Measurements from ENCODE around the gene PRPSAP2.

Gene PRPSAP2

DNA sequence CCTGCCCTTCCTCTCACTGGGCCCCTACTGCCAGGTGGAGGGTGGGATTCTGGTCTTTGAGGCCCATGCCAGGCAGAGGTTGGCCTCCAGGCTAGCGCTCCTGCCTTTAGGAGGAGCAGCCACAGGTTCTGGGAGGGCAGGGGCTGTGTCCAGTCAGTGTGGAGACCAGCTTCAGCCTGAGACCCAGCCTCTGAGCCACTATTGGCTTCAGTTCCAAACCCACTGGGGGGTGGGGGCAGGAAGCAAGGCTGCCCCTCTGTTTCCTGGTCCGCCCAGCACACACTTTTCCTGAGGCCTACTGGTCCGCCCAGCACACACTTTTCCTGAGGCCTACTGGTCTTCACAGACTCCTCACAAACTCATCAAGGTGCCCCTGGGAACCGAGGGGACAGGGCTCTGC is 110.4 kb downstream of the PRPSAP2 start:
- Histone ChIP-seq H3K4me3 (ENCODE audit: low read length) (no peak overlapping the region), H3K9ac (ENCODE audit: low read length) (peak overlapping the region; percentile 19), H3K9me3 (ENCODE audit: control insufficient read depth, low read length) (no peaks in the 10 kb centered on the region), H3K36me3 (ENCODE audit: control insufficient read depth, insufficient read depth, low read length) (no peaks in the 10 kb centered on the region), H3K4me1 (ENCODE audit: control insufficient read depth, insufficient read depth, low read length) (peaks cover 41% of the 10 kb centered on the region), H3K27me3 (ENCODE audit: control insufficient read depth, insufficient read depth, low read length) (no peaks in the 10 kb centered on the region)

DNA sequence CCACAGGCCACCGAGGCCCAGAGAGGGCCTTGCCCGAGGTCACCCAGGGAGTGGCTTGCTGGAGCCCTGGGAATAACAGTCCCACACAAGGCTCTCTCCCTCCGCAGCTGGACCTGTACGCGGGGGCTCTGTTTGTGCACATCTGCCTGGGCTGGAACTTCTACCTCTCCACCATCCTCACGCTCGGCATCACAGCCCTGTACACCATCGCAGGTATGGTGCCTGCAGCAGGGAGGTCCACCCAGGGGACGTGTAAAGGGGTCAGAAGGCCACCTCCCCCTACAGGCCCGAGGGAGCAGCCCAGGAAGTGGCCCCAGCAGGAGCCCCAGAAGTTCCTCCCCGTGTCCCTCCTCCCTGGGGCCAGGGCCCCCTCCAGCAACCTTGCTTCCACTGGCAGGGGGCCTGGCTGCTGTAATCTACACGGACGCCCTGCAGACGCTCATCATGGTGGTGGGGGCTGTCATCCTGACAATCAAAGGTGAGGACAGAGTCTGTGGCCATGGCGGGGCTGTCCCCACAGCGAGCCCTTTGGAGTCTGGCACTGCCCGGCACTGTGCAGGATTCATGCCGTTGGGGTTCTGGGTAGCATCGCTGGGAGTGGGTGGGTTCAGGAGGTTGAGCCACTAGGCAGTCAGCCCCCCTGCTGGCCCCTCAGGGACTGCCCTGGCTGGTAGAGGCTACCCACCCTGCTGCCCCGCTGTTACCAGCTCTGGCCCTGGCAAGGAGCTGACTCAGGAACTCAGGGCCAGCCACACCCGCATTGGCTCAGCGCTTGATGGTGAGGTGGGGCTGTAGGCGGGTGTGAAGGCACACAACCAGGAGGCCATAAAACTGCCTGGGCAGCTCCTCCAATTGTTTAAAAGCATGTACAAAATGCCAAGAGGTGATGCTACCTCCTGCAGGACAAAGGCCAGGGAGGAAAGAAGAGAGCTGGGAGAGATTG is 111.3 kb downstream of the PRPSAP2 start:
- Histone ChIP-seq H3K4me1 (ENCODE audit: control insufficient read depth, insufficient read depth, low read length) (peaks cover 41% of the 10 kb centered on the region), H3K9ac (ENCODE audit: low read length) (peak overlapping the region; percentile 37), H3K4me3 (ENCODE audit: low read length) (no peak overlapping the region), H3K36me3 (ENCODE audit: control insufficient read depth, insufficient read depth, low read length) (no peaks in the 10 kb centered on the region), H3K27me3 (ENCODE audit: control insufficient read depth, insufficient read depth, low read length) (no peaks in the 10 kb centered on the region), H3K9me3 (ENCODE audit: control insufficient read depth, low read length) (no peaks in the 10 kb centered on the region)

DNA sequence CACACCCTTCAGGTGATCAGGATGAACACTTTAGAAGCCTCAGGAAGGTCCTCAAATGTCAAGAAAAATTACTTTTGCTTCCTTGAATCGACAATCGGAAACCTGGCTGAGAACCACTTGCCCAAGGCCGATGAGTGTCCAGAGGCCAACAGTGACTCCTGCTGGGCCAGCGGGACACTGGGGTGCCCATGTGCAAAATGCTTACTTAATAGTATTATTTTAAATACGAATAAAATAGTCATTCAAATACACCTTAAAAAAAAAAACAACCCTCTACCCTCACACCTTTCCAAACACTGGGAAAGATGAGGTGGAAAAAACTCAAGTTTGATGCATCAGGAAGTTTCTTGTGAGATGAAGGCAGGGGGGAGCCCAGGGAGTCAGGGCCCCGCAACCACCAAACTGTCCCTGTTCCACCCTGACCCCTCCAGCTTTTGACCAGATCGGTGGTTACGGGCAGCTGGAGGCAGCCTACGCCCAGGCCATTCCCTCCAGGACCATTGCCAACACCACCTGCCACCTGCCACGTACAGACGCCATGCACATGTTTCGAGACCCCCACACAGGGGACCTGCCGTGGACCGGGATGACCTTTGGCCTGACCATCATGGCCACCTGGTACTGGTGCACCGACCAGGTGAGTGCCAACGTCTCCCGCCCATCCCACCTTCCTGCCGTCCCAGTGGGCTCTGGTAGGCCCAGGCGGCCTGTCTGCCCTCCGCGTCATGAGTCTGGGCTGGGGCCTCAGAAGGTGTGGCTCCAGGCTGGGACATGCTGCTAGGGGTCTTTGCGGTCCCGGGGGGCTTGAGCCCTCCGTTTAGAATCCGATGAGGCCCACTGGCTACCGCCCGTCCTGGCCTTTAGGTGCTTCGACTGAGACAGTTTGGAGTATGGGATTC is 112.9 kb downstream of the PRPSAP2 start:
- Histone ChIP-seq H3K9ac (ENCODE audit: low read length) (peak overlapping the region; percentile 9), H3K9me3 (ENCODE audit: control insufficient read depth, low read length) (no peaks in the 10 kb centered on the region), H3K36me3 (ENCODE audit: control insufficient read depth, insufficient read depth, low read length) (no peaks in the 10 kb centered on the region), H3K27me3 (ENCODE audit: control insufficient read depth, insufficient read depth, low read length) (no peaks in the 10 kb centered on the region), H3K4me1 (ENCODE audit: control insufficient read depth, insufficient read depth, low read length) (peaks cover 41% of the 10 kb centered on the region), H3K4me3 (ENCODE audit: low read length) (no peak overlapping the region)

DNA sequence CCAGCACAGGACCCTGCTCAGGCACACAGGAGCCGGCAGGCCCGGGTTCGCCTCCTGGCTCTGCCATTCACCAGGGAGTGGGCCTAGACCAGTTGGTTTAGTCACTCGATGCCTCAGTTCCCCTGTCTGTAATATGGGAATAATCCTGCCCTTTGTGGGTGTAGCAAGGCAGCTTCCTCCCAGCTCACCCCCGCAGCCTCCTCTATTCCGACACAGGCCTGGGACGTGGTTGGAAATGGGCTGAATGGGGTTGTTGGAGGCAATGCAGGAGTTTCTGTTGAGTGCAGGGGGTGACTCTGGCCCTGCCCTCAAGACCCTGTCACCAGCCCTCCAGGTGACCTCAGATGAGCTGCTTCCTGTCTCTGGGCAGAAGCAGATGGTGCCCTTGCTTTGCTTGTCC is 113.9 kb downstream of the PRPSAP2 start:
- Histone ChIP-seq H3K27me3 (ENCODE audit: control insufficient read depth, insufficient read depth, low read length) (no peaks in the 10 kb centered on the region), H3K9ac (ENCODE audit: low read length) (no peak overlapping the region), H3K4me3 (ENCODE audit: low read length) (no peak overlapping the region), H3K36me3 (ENCODE audit: control insufficient read depth, insufficient read depth, low read length) (no peaks in the 10 kb centered on the region), H3K4me1 (ENCODE audit: control insufficient read depth, insufficient read depth, low read length) (peaks cover 37% of the 10 kb centered on the region), H3K9me3 (ENCODE audit: control insufficient read depth, low read length) (no peaks in the 10 kb centered on the region)

DNA sequence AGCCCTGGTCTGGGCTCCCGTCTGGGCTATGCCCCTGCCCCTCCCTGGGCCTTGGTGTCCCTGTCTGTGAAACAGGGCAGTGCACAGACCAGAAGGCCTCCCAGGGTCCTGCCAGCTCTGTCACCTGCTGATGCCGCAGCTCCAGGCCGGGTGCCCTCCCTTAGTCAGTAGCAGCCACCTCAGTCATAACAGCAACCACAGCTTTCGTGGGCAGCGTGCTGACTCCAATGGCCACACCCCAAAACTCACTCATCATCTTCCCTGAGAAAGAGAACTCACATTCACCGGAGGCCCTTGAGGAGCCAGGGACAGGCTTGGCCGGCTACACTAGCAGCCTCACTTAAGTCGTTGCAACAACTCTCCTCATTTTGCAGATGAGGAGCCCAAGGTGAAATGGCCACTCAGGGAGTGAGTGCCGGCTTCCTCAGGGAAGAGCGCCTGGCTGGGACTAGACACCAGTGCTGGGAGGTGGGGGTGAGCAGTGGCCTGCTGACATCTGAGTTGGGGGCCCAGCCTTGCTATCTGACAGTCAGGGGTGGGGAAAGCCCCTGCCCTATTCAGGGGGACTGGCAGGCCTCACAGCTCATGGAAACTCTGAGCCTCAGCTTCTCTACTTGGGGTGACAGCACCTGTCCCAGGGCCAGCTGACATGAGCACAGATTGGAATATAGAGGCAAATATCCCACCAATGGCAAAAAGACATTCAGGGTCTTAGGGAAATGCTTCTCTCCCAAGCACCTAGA is 116.6 kb downstream of the PRPSAP2 start:
- no peaks in the 10 kb centered on the region for H3K36me3 ChIP-seq (ENCODE audit: control insufficient read depth, insufficient read depth, low read length)
- H3K9me3 ChIP-seq (ENCODE audit: control insufficient read depth, low read length), result no peaks in the 10 kb centered on the region
- H3K9ac ChIP-seq (ENCODE audit: low read length), result no peak overlapping the region
- peaks cover 10% of the 10 kb centered on the region for H3K4me1 ChIP-seq (ENCODE audit: control insufficient read depth, insufficient read depth, low read length)
- no peak overlapping the region for H3K4me3 ChIP-seq (ENCODE audit: low read length)
- H3K27me3 ChIP-seq (ENCODE audit: control insufficient read depth, insufficient read depth, low read length), result no peaks in the 10 kb centered on the region

DNA sequence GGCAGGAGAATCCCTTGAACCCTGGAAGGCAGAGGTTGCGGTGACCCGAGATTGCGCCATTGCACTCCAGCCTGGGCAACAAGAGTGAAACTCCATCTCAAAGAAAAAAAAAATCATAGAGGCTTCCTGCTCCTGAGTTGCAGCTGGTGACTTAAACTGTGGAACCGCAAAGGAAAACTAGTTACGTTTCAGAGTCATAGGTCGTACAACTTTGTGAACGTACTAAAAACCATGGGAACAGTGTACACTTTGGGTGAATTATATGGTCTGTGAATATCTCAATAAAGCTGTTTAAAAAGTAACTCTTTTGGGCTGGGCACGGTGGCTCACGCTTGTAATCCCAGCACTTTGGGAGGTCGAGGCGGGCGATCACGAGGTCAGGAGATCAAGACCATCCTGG is 117.7 kb downstream of the PRPSAP2 start:
- Histone ChIP-seq H3K27me3 (ENCODE audit: control insufficient read depth, insufficient read depth, low read length) (no peaks in the 10 kb centered on the region), H3K9ac (ENCODE audit: low read length) (no peak overlapping the region), H3K9me3 (ENCODE audit: control insufficient read depth, low read length) (no peaks in the 10 kb centered on the region), H3K4me3 (ENCODE audit: low read length) (no peak overlapping the region), H3K36me3 (ENCODE audit: control insufficient read depth, insufficient read depth, low read length) (no peaks in the 10 kb centered on the region), H3K4me1 (ENCODE audit: control insufficient read depth, insufficient read depth, low read length) (peaks cover 5% of the 10 kb centered on the region)

DNA sequence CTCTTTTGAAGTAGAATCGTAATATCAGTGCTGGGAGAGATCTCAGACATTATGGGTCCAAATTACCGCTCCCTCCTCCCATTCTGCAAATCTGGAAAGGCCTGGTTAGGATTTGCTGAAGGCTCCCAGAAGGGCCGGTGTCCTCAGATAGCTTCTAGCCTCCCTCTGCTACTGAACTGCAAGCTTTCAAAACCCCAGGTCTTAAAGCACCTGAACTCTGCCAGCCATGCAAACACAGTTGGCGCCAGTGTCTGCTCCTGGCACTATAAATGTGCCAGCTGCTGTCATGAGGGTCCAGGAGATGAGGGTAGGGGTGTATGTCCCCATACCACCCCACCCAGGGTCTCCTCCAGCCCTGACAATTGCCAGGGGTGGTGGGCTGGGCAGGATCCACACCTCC is 118.3 kb downstream of the PRPSAP2 start:
- Histone ChIP-seq H3K36me3 (ENCODE audit: control insufficient read depth, insufficient read depth, low read length) (no peaks in the 10 kb centered on the region), H3K9me3 (ENCODE audit: control insufficient read depth, low read length) (no peaks in the 10 kb centered on the region), H3K27me3 (ENCODE audit: control insufficient read depth, insufficient read depth, low read length) (no peaks in the 10 kb centered on the region), H3K4me1 (ENCODE audit: control insufficient read depth, insufficient read depth, low read length) (peaks cover 11% of the 10 kb centered on the region), H3K4me3 (ENCODE audit: low read length) (no peak overlapping the region), H3K9ac (ENCODE audit: low read length) (no peak overlapping the region)

DNA sequence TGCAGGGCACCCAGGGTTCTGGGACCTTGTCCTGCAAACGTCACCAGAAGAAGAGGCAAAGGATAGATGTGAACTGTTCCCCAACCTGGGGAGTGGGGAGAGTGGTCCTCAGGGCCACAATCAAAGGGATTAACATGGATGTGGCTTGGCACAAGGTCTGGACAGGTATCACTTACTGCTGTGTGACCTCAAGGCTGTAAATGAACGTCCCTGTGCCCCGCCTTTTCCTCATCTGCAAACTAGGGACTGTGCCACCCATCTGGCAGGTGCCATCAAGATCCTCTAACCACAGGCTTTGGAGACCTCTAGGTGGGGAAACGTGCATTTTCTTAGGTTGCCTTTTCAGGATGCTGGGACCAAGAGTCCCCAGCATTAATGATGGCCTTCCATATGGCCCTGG is 119.1 kb downstream of the PRPSAP2 start:
- Histone ChIP-seq H3K4me3 (ENCODE audit: low read length) (no peak overlapping the region), H3K36me3 (ENCODE audit: control insufficient read depth, insufficient read depth, low read length) (no peaks in the 10 kb centered on the region), H3K27me3 (ENCODE audit: control insufficient read depth, insufficient read depth, low read length) (no peaks in the 10 kb centered on the region), H3K4me1 (ENCODE audit: control insufficient read depth, insufficient read depth, low read length) (peaks cover 19% of the 10 kb centered on the region), H3K9ac (ENCODE audit: low read length) (no peak overlapping the region), H3K9me3 (ENCODE audit: control insufficient read depth, low read length) (no peaks in the 10 kb centered on the region)

DNA sequence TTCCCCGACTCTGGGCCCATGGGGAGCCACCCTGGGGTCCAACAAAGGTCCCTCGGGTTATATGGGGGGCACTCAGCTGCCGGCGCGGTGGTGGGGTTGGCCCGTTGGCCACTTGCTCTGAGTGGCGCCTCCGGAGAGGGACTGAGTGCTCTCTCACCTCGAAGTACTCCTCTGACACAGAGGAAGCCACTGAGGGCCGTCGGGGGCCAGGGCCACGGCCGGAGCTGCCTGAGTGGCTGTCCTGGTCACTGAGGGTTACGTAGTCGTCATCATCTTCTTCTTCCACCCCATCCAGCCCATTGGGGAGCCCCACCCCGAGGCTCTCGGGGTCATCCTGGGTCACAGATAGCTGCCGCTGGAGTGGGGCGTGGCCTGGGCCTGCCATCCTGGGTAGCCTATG is 119.7 kb downstream of the PRPSAP2 start:
- Histone ChIP-seq H3K36me3 (ENCODE audit: control insufficient read depth, insufficient read depth, low read length) (no peaks in the 10 kb centered on the region), H3K4me1 (ENCODE audit: control insufficient read depth, insufficient read depth, low read length) (peaks cover 25% of the 10 kb centered on the region), H3K27me3 (ENCODE audit: control insufficient read depth, insufficient read depth, low read length) (no peaks in the 10 kb centered on the region), H3K9me3 (ENCODE audit: control insufficient read depth, low read length) (no peaks in the 10 kb centered on the region), H3K4me3 (ENCODE audit: low read length) (no peak overlapping the region), H3K9ac (ENCODE audit: low read length) (no peak overlapping the region)

DNA sequence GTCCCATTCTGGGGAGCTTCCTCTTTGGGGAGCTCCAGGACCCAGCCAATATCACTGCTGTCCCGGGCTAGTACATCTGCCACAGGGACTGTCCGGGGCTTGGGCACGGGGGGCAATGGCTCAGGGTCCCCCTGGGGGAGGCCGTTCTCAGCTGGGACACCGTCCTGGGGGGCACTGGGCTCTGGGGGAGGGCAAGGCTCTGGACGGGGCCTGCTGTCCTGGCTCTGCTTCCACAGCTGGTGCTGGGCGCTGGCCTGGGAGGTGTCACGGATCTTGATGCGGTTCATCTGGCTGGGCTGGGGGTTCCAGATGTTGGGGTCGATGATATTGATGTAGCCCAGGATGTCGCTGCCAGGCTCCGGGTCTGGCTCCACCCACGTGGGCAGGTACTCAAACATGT is 120.1 kb downstream of the PRPSAP2 start:
- Histone ChIP-seq H3K27me3 (ENCODE audit: control insufficient read depth, insufficient read depth, low read length) (no peaks in the 10 kb centered on the region), H3K4me1 (ENCODE audit: control insufficient read depth, insufficient read depth, low read length) (peaks cover 29% of the 10 kb centered on the region), H3K9ac (ENCODE audit: low read length) (no peak overlapping the region), H3K36me3 (ENCODE audit: control insufficient read depth, insufficient read depth, low read length) (no peaks in the 10 kb centered on the region), H3K4me3 (ENCODE audit: low read length) (no peak overlapping the region), H3K9me3 (ENCODE audit: control insufficient read depth, low read length) (no peaks in the 10 kb centered on the region)

DNA sequence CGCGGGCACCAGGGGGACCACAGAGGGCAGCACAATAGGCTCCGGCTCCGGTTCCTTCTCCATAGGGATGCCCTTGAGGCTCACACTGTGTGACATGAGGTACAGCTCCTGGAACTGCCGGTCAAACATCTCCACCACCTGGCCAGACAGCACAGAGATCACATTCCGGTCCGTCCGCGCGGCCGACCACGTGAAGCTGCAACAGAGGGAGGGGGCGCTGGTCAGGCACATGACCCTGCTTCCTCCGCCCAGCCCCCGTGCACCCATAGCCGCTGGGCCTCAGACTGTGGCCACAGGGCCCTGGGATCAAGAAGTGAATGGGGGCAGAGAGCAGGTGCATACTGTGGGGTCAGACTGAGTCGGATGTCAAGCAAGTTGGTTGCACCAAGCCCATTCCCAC is 120.7 kb downstream of the PRPSAP2 start:
- no peaks in the 10 kb centered on the region for H3K27me3 ChIP-seq (ENCODE audit: control insufficient read depth, insufficient read depth, low read length)
- H3K9me3 ChIP-seq (ENCODE audit: control insufficient read depth, low read length), result no peaks in the 10 kb centered on the region
- peaks cover 34% of the 10 kb centered on the region for H3K4me1 ChIP-seq (ENCODE audit: control insufficient read depth, insufficient read depth, low read length)
- no peak overlapping the region for H3K9ac ChIP-seq (ENCODE audit: low read length)
- no peaks in the 10 kb centered on the region for H3K36me3 ChIP-seq (ENCODE audit: control insufficient read depth, insufficient read depth, low read length)
- no peak overlapping the region for H3K4me3 ChIP-seq (ENCODE audit: low read length)

Data from mucosa of stomach (tissue), 1 donor.